Measurements from ENCODE around the gene MARCHF7.
"Not testable (repeated sequence)": the region's sequence is repeated elsewhere in the genome, so short reads cannot be mapped to it uniquely, and the experiment has no call there.

The MARCHF7 gene

GRCh38 chr2:159720676-159721075 lies 8.4 kb downstream of the MARCHF7 start:
- no peak overlapping the region for H3K4me3 ChIP-seq (replicated peaks; ENCODE audit: low read depth, low read length)
- no peak for TF ChIP-seq CTCF (IDR thresholded peaks at IDR 0.05; ENCODE audit: low read depth, low read length, missing control alignments)
- no peak for DNase-seq (ENCODE audit: extremely low read depth, low read depth)

DNA sequence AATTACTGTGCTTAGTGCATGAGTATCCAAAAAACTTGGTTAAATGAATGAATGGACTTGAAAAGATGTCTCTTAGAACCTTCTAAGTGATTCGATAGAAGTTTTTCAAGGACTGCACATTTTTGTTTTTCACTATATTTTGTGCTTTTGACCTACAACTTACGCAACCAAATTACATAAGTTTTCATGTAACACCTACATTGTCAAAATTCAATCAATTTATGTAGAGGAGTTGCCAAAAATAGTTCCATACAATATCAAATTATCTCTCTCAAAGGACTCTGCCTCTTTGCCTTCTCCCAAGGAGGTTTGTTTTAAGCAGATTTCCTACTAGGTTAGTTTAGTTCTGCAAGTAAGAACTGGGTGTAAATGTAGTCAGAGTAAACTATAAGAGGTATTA lies 10.3 kb downstream of the MARCHF7 start:
- no peak for DNase-seq (ENCODE audit: extremely low read depth, low read depth)
- no peak for TF ChIP-seq CTCF (IDR thresholded peaks at IDR 0.05; ENCODE audit: low read depth, low read length, missing control alignments)
- H3K4me3 ChIP-seq (replicated peaks; ENCODE audit: low read depth, low read length), result no peak overlapping the region

GRCh38 chr2:159724795-159725572 lies 12.7 kb downstream of the MARCHF7 start:
- not testable (repeated sequence) for DNase-seq (ENCODE audit: extremely low read depth, low read depth); H3K4me3 ChIP-seq (replicated peaks; ENCODE audit: low read depth, low read length)

DNA sequence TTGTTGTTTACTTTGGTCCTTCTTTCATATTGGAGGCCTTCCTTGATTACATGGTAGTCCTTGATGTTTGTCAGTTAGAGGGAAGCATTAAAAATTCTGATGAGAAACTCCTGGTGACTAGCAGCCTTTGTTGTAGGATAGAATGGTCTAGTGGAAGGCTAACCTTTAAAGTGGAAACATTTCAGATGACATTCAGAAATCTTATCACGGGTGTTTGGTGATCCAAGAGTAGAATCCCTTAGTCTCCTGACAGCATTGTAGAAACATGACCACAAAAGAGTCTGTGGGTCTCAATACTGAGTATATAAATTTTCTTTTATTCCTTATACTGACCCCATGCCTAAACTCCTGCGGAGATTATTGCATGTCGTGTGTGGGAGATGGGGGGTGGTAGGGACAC lies 13.4 kb downstream of the MARCHF7 start:
- TF ChIP-seq CTCF (IDR thresholded peaks at IDR 0.05; ENCODE audit: low read depth, low read length, missing control alignments), result no peak
- H3K4me3 ChIP-seq (replicated peaks; ENCODE audit: low read depth, low read length), result no peak overlapping the region
- DNase-seq (ENCODE audit: extremely low read depth, low read depth), result no peak

DNA sequence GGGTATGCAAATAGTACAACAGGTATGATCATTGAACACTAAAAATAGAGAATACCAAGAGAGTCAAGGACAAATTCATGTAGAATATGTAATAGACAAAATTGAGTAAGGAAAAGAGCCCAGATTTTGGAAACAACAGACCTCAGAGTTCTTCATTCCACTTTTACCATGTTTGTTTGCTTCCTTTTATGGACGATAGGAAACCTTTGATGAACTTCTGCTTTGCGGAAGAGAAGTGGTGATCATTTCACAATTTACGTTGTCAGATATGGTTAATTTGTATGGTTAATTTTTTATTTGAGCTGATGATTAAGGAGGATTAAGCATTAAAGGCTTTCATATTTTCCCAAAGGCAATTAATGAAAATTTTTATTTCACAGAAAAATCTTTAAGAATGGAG lies 16.3 kb downstream of the MARCHF7 start:
- no peak for DNase-seq (ENCODE audit: extremely low read depth, low read depth)
- H3K4me3 ChIP-seq (replicated peaks; ENCODE audit: low read depth, low read length), result no peak overlapping the region
- no peak for TF ChIP-seq CTCF (IDR thresholded peaks at IDR 0.05; ENCODE audit: low read depth, low read length, missing control alignments)

DNA sequence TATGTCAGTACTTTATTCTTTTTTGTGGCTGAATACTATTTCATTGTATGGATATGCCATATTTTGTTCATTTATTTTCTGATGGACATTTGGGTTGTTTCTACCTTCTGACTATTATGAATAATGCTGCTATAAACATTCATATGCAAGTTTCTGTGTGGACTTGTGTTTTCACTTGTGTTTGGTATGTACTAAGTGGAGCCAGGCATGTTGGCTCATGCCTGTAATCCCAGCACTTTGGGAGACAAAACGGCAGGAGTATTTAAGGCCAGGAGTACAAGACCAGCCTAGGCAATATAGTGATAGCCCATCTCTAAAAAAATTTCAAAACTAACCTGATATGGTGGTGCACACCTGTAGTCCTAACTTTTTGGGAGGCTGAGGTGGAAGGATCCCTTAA lies 23.3 kb downstream of the MARCHF7 start:
- H3K4me3 ChIP-seq (replicated peaks; ENCODE audit: low read depth, low read length), result no peak overlapping the region
- TF ChIP-seq CTCF (IDR thresholded peaks at IDR 0.05; ENCODE audit: low read depth, low read length, missing control alignments), result no peak
- DNase-seq (ENCODE audit: extremely low read depth, low read depth), result no peak

- no peak for TF ChIP-seq CTCF (IDR thresholded peaks at IDR 0.05; ENCODE audit: low read depth, low read length, missing control alignments)
- no peak overlapping the region for H3K4me3 ChIP-seq (replicated peaks; ENCODE audit: low read depth, low read length)
- DNase-seq (ENCODE audit: extremely low read depth, low read depth), result no peak
Measured at GRCh38 chr2:159736048-159736447, 23.7 kb downstream of the MARCHF7 start.
